CMK (cell line): Measurements from ENCODE around the gene LPAR1.
"Not testable (repeated sequence)": the region's sequence is repeated elsewhere in the genome, so short reads cannot be mapped to it uniquely, and the experiment has no call there.

ENCODE experiments used
- DNase-seq: peaks from one replicate; pipeline ENCODE4 v3.0.0-alpha.2; 2010; ENCODE audit warnings: low read depth

LPAR1 gene, protein sequence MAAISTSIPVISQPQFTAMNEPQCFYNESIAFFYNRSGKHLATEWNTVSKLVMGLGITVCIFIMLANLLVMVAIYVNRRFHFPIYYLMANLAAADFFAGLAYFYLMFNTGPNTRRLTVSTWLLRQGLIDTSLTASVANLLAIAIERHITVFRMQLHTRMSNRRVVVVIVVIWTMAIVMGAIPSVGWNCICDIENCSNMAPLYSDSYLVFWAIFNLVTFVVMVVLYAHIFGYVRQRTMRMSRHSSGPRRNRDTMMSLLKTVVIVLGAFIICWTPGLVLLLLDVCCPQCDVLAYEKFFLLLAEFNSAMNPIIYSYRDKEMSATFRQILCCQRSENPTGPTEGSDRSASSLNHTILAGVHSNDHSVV

GRCh38 chr9:111038331-111039230 lies at the start of gene LPAR1:
Gene LPAR1, minus strand, starts transcription at chr9:111038470. Its CDS starts 66,353 bp downstream, at chr9:110972117.
- no peak for DNase-seq

- no peak for DNase-seq
Measured at GRCh38 chr9:111078391-111079038, 40.2 kb upstream of the LPAR1 start.

- no peak for DNase-seq
Measured at GRCh38 chr9:111076519-111076918, 38.2 kb upstream of the LPAR1 start.

GRCh38 chr9:111076042-111076441 lies 37.8 kb upstream of the LPAR1 start:
- DNase-seq = no peak

DNA sequence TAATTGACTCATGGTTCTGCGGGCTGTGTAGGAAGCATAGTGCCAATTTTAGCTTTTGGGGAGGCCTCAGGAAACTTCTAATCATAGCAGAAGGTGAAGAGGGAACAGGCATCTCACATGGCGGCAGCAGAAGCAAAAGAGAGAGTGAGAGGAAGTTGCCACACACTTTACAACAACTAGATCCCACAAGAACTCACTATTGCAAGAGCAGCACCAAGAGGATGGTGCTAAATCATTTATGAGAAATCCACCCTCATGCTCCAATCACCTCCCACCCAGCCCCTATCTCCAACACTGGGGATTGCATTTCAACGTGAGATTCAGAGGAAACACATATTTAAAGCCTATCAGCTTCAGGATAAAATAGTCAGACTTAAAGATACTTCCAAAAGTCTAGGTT lies 36.1 kb upstream of the LPAR1 start:
- no peak for DNase-seq

GRCh38 chr9:111069183-111069582 lies 30.9 kb upstream of the LPAR1 start:
- no peak for DNase-seq

DNA sequence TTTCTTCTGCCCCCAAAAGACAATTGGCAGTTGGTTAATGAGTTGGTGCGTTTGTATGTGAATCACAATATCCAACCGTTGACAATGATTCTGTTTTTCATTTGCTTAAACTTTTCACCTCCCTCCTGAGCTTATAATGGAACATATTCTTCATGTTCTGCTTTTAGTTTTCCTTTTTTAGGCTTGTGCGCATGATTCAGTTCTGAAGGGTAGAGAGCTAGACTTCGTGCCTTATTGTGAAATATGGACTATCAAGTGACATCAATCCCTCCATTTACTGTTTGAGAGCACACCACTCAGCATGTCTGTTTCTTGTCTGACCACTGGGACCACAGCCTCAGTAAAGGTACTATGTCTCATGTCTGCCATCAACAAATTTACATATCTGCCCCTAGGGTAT lies 30.5 kb upstream of the LPAR1 start:
- DNase-seq = no peak

- no peak for DNase-seq
Measured at GRCh38 chr9:111068383-111068730, 30.1 kb upstream of the LPAR1 start.

DNA sequence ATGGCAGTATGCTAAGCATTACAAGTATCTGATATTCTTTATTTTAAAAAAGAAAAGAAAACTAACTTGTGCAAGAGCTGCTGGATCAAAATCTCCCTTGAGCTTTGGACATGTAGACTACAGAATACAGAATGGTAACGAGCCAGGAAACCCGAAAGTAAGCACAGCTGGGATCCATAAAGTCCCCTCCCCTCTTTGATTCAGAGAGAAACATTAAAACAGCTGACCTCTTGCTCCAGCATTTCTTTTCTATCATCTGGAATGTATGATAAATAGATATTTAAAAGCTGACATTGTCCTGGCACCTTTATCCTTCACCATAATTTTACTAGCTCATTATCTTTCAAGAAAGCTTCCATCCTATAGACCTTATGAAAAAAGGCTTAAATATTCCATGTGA lies 28.2 kb upstream of the LPAR1 start:
- DNase-seq = no peak

- DNase-seq = no peak
Measured at GRCh38 chr9:111065414-111065813, 27.1 kb upstream of the LPAR1 start.

DNA sequence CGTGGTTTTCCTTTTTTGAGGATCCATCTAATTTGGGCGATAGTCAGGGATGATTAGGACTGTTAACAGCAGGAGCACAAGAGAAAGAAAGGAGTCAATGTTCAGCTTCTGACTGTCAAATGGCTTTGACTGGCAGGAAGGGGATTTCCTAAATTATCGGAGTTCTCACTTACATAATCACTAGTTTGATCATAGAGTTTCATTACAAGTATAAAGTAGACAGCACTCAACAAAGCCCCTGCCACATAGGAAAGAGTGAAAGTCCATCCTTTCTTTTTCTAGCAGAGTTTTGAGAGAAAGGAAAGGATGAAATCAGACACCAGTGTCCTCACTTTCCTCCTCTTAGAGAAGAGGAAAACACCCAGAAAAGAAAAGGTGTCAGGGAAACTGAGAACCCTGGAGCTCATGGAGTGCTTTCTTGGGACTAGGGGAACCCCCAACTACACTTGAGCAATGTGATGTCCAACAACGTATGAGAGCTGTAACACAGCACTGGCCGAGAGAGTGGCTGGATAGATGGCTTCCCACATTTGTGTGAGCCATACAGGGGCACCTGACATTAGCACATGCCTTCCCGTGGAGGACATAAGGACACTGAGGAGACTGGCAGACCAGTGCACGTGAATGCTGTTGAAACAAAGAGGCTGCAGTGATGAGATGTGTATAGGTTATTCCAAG lies 26.0 kb upstream of the LPAR1 start:
- no peak for DNase-seq

DNA sequence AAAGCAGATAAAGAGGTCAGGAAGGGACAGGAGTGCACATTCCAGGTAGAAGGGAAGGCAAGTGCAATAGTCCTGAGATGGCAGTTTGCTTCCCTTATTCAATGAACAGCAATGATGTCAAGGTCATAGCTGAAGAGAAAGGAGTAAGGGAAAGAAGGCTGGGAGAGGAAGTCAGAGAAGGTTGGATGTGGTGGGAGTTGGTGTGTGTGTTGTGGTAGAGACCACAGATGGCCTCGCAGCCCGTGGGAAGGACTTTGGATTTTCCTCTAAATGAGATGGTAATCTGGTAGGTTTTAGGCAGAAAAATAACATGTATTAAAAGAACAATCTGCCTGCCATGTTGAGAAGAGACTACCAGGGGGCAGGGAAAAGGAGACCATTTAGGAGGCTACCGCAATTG lies 25.1 kb upstream of the LPAR1 start:
- no peak for DNase-seq

DNA sequence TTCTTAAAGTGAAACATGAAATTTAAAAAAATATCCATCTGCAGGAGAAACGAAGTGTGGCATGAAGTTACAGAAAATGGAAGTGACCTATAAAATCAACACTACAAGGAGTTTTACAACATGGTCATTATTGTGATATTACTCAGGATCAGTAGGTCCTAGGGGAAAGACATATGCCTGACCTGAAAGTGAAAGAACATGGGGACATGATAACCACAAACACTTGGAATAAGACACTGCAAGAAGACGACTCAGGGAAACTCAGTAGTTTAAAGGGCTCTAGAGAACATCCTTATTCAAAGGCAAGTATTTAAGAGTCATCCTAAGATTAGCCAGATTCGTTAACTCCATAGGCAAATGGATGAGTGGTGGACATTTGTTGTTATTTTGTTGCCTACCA lies 19.9 kb upstream of the LPAR1 start:
- no peak for DNase-seq

GRCh38 chr9:111056538-111056937 lies 18.3 kb upstream of the LPAR1 start:
- DNase-seq = no peak

- DNase-seq = no peak
Measured at GRCh38 chr9:111052791-111053190, 14.5 kb upstream of the LPAR1 start.

DNA sequence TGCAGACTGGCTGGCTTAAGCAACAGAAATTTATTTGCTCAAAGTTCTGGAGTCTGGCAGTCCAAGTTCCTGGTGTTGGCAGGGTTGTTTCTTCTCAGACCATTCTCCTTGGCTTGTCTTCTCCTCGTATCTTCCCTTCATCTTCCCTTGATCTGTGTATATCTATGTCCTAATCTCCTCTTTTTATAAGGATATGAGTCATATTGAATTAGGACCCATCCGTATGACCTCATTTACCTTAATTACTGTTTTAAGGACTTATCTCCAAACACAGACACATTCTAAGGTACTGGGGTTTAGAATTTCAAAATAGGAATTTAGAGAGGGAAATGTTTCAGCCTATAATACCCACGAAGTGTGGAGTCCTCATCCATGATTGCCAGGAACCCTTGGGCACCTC lies 13.1 kb upstream of the LPAR1 start:
- DNase-seq = no peak

DNA sequence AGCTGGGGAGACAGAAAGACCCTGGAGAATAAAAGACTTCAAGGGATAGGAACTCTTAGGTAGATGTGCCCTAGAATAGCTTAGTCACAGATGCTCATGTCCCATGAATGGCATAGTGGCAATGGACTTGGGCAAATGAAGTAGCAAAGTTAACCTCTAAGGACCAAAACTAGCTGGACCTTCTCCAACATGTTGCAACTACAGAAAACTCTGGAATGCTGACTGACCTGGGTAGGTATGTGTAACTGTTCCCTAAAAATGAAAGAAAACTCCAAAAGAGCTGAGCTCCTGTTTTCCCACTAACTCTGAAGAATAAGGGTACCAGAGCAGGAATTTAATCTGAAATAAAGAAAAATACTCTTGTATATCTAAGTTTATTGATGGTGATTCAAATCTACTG lies 12.5 kb upstream of the LPAR1 start:
- DNase-seq = no peak

GRCh38 chr9:111047287-111047686 lies 9.0 kb upstream of the LPAR1 start:
- DNase-seq = not testable (repeated sequence)

DNA sequence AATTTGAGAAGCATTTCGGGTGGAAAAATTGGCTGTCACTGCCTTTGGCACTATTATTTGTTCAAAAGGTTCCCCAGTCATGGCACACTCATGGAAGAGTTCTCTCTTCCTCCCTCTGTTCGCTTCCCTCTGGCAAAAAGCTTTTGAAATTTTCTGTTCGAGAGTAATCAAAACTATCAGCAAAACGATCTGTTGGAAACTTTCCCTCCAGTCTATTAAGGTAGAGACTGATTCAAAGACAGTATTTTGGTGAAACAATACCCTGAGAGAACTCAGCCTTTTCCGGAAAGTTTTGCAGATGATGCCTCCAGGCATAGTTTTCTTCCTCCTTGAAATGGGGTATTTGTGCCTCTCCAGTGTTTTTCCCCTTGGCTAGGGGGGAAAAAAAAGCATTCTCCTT lies 3.6 kb upstream of the LPAR1 start:
- DNase-seq = no peak

GRCh38 chr9:111040494-111040893 lies 2.2 kb upstream of the LPAR1 start:
- no peak for DNase-seq

DNA sequence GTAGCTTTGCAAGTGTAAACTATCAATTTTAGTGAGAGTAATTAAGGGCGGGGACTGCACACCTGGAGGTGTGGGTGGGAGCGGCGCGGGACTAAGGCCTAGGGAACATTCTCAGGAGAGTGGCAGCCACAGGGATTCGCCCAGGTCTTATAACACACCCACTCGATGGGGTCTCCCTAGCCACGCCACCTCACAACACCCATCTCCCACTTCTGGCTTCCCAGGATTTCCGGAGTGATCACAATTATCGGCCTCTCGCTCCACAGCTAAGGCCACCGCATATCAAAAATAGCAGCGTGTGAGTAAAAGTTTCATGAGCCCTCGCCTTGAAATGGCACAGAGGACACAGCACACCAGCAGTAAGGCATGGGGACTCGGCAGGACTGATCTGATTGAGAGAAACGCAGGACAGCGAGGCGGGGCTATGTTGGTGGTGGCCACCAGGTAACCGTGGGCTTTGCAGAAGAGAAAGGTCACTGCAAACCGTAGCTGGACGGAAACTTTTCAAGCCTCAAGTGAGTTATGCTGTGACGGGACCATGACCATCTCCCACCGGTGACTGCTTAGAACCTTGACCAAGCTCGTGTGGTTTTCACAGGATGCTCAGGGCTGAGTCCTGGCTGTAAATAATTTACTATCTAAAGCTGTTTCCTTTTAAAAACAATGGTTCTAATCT lies 1.1 kb upstream of the LPAR1 start:
- DNase-seq = no peak
